ENCODE measurements around the gene CFAP210. TPM values are rescaled to one million over a fixed set of nuclear protein-coding genes. Genes with fewer than 3 reads are reported as not detected.

The CFAP210 gene
- total and polyA plus RNA-seq, 10 of the 15 experiments (the other 5 are each of a cell fraction or from before 2014, with no cell fraction given): not detected

DNA sequence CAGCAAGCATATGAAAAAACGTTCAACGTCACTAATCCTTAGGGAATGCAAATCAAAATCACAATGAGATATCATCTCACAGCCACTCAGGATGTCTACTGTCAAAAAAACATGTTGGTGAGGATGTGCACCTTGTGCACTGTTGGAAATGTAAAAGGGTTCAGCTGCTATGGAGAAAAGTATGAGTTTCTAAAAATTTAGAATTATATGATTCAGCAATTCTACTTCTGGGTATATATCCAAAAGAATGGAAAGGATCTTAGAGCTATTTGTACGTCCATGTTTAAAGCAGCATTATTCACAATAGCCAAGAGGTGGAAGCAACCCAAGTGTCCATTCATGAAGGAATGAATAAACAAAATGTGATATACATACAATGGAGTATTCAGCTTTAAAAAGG is 50.0 kb downstream of the CFAP210 start:
- Histone ChIP-seq H2AFZ (ENCODE audit: control insufficient read depth, low read depth, low read length) (no peak overlapping the region), H3K36me3 (ENCODE audit: control insufficient read depth in 2 of 2, insufficient read depth in 2 of 2, low read length in 1 of 2) (no peaks in the 10 kb centered on the region), H3K79me2 (ENCODE audit: control insufficient read depth, insufficient read depth, low read length) (no peaks in the 10 kb centered on the region), H3K4me3 (no peak overlapping the region), H4K20me1 (ENCODE audit: control insufficient read depth, insufficient read depth) (no peaks in the 10 kb centered on the region), H3K9ac (ENCODE audit: control insufficient read depth, insufficient read depth, low read length) (no peak overlapping the region), H3K27me3 (replicated peaks in 1 of 2; ENCODE audit: control insufficient read depth in 2 of 2, insufficient read depth in 2 of 2, low read length in 1 of 2) (no peaks in the 10 kb centered on the region), H3K4me1 (ENCODE audit: control insufficient read depth, insufficient read depth, low read length) (no peaks in the 10 kb centered on the region), H3K27ac (ENCODE audit: control insufficient read depth, insufficient read depth) (no peak overlapping the region), H3K9me3 (replicated peaks; ENCODE audit: control insufficient read depth, insufficient read depth, low read length) (no peaks in the 10 kb centered on the region), H3K4me2 (ENCODE audit: control insufficient read depth, insufficient read depth) (no peak overlapping the region)
- FAIRE-seq (no peak), DNase-seq (ENCODE audit: low read depth, low spot score) (no peak), ATAC-seq (no peak)
- no TSS peak for BruUV-seq (replicated peaks)
- SMC1A ChIA-PET (ENCODE audit: uncharacterized antibody, unreplicated experiment): interaction anchor here (0.7 to 1.1 kb wide), 2 partner anchors 21 to 24 kb away, joined by 3 read pairs; no protein-coding TSS in a partner anchor
- RAD21 ChIA-PET (ENCODE audit: unreplicated experiment): interaction anchor here (0.6 to 1.0 kb wide), 2 partner anchors 14 to 29 kb away, joined by 3 read pairs; no protein-coding TSS in a partner anchor
- TF ChIP-seq, protein P1, sequence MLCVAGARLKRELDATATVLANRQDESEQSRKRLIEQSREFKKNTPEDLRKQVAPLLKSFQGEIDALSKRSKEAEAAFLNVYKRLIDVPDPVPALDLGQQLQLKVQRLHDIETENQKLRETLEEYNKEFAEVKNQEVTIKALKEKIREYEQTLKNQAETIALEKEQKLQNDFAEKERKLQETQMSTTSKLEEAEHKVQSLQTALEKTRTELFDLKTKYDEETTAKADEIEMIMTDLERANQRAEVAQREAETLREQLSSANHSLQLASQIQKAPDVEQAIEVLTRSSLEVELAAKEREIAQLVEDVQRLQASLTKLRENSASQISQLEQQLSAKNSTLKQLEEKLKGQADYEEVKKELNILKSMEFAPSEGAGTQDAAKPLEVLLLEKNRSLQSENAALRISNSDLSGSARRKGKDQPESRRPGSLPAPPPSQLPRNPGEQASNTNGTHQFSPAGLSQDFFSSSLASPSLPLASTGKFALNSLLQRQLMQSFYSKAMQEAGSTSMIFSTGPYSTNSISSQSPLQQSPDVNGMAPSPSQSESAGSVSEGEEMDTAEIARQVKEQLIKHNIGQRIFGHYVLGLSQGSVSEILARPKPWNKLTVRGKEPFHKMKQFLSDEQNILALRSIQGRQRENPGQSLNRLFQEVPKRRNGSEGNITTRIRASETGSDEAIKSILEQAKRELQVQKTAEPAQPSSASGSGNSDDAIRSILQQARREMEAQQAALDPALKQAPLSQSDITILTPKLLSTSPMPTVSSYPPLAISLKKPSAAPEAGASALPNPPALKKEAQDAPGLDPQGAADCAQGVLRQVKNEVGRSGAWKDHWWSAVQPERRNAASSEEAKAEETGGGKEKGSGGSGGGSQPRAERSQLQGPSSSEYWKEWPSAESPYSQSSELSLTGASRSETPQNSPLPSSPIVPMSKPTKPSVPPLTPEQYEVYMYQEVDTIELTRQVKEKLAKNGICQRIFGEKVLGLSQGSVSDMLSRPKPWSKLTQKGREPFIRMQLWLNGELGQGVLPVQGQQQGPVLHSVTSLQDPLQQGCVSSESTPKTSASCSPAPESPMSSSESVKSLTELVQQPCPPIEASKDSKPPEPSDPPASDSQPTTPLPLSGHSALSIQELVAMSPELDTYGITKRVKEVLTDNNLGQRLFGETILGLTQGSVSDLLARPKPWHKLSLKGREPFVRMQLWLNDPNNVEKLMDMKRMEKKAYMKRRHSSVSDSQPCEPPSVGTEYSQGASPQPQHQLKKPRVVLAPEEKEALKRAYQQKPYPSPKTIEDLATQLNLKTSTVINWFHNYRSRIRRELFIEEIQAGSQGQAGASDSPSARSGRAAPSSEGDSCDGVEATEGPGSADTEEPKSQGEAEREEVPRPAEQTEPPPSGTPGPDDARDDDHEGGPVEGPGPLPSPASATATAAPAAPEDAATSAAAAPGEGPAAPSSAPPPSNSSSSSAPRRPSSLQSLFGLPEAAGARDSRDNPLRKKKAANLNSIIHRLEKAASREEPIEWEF (IDR thresholded peaks at IDR 0.05; ENCODE audit: insufficient replicate concordance, low read depth, low read length): no peak
- TF ChIP-seq, protein P2, sequence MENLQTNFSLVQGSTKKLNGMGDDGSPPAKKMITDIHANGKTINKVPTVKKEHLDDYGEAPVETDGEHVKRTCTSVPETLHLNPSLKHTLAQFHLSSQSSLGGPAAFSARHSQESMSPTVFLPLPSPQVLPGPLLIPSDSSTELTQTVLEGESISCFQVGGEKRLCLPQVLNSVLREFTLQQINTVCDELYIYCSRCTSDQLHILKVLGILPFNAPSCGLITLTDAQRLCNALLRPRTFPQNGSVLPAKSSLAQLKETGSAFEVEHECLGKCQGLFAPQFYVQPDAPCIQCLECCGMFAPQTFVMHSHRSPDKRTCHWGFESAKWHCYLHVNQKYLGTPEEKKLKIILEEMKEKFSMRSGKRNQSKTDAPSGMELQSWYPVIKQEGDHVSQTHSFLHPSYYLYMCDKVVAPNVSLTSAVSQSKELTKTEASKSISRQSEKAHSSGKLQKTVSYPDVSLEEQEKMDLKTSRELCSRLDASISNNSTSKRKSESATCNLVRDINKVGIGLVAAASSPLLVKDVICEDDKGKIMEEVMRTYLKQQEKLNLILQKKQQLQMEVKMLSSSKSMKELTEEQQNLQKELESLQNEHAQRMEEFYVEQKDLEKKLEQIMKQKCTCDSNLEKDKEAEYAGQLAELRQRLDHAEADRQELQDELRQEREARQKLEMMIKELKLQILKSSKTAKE (IDR thresholded peaks at IDR 0.05; ENCODE audit: low read depth, poor library complexity, severe bottlenecking): no peak
- TF ChIP-seq, protein P3, sequence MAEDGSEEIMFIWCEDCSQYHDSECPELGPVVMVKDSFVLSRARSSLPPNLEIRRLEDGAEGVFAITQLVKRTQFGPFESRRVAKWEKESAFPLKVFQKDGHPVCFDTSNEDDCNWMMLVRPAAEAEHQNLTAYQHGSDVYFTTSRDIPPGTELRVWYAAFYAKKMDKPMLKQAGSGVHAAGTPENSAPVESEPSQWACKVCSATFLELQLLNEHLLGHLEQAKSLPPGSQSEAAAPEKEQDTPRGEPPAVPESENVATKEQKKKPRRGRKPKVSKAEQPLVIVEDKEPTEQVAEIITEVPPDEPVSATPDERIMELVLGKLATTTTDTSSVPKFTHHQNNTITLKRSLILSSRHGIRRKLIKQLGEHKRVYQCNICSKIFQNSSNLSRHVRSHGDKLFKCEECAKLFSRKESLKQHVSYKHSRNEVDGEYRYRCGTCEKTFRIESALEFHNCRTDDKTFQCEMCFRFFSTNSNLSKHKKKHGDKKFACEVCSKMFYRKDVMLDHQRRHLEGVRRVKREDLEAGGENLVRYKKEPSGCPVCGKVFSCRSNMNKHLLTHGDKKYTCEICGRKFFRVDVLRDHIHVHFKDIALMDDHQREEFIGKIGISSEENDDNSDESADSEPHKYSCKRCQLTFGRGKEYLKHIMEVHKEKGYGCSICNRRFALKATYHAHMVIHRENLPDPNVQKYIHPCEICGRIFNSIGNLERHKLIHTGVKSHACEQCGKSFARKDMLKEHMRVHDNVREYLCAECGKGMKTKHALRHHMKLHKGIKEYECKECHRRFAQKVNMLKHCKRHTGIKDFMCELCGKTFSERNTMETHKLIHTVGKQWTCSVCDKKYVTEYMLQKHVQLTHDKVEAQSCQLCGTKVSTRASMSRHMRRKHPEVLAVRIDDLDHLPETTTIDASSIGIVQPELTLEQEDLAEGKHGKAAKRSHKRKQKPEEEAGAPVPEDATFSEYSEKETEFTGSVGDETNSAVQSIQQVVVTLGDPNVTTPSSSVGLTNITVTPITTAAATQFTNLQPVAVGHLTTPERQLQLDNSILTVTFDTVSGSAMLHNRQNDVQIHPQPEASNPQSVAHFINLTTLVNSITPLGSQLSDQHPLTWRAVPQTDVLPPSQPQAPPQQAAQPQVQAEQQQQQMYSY (CRISPR knock-in tag; IDR thresholded peaks at IDR 0.05): no peak
- TF ChIP-seq RUNX3 (IDR thresholded peaks at IDR 0.05; ENCODE audit: low read length): no peak
- CTCF ChIA-PET: interaction anchor here (0.6 kb wide), 1 partner anchor 222 kb away, joined by 3 read pairs; no protein-coding TSS in a partner anchor
- in situ Hi-C loops (cut with MboI) (no loop called here), intact Hi-C loops (cut with micrococcal nuclease; ENCODE audit: unreplicated experiment) (no loop called here)
- POLR2A ChIA-PET: no interaction called here
- WGBS (ENCODE audit: insufficient coverage, insufficient replicate concordance, low lambda C conversion rate, missing lambda C conversion rate): 92% methylated on average over 3 of the region's 3 CpGs

Data from GM12878 (cell line).